ENCODE measurements around the gene NACC2.
"Not testable (repeated sequence)": the region's sequence is repeated elsewhere in the genome, so short reads cannot be mapped to it uniquely, and the experiment has no call there.

The NACC2 gene

DNA sequence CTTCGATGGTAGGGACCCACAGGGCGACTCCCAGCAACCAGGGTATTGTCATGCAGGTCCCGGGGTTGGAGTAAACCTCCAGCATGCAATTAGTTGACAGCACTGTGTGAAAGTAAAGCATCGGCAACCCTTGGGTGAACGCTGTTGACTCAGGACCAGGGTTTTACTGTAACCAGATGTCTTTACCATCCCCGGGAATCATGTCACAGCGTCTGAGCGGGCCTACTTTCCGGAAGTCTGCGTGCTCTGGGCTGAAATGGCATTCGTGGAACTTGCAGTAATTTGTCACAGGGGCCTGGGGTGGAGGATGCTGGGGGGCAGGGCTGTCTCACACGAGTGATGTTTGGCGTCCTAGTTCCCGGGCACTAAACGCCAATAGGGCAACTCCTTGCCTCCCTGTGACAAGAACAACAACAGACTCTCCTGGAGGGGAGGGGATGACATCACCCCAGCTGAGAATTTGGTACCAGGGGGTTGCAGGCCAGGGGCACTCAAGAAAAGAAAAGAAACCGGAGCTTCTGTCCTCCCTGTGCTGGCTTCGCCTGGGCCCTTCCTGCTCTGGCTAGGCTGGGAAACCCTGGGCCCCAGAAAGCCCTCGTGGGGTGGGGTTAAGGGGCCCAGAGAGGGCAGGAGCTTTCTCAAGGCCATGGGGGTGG is 123.8 kb downstream of the NACC2 start:
- no peak for DNase-seq
- intact Hi-C loops (cut with DNase I), result no loop called here

DNA sequence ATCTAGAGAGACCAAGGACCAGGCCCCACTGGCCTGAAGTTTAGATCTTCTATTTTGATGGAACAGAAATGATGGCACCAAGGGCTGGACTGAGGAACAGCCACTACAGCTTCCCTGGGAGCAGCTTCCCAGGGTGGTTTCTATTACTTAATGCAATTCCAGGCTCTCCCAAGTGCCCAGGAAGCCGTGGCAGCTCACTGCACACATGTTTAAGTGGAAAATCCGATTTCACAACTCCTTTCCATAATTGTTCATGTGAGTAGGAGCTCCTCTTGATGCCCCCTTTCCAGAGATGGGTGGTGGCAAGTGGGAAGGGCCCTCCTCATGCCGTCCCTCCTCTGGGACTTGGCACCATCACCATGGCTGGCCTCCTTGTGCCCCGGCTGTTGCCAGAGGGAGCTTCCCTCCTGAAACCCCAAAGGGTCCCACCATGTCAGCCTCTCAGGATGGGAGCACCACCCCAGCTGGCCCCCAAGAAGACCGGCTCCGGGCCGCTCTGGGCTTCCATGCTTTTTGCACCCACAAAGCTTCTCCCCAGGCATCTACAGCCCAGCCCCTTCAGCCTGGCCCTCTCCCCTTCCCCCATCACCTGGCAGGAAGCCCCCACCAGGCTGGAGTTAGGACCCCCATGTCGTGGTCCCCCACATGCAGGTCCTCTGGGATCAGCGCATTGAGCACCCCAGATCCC is 124.8 kb downstream of the NACC2 start:
- intact Hi-C loops (cut with DNase I), result no loop called here
- DNase-seq, result no peak

DNA sequence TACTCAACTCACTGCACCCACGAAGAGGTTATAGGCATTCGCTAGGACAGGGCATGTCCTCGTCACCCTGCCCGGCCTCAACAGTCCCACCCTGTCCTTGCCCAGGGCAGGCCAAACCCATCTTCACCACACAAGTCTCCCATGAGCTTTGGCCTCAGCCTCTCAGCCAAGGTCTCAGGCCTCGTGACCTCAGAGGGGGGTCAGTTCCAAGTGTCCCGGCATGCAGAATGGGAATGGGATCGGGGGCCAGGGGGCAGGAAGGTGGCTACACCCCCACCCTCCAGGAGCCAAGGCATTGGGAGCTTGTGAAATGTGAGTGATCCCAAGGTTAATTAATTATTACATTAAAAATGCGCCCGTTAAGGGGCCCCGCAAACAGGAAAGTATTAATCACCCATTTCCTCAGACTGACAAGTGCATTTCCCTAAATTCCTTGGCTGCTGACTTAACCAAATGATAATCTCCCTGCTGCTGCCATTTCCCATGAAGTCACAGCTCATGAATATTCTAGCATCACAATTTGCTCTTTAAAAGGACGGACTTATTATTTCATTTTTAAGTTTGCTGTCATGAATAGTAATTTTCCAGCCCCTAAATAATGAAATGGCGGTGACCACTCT is 125.9 kb downstream of the NACC2 start:
- intact Hi-C loops (cut with DNase I), result no loop called here

DNA sequence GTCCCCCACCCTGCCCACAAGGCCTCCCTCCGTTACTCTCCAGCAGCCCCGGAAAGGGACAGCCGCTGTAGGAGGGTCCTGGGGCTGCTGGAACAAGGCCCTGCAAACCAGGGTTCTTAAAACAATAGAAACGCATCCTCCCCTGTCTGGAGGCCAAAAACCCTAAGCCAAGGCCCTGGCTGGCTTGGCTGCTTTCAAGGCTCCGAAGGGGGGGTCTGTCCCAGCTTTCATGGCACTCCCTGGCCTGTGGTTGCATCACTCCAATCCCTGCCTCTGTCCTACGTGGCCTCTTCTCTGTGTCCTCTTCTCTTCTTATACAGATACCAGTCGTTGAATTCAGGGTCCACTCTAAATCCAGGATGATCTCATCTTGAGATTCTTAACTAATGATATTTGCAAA is 126.5 kb downstream of the NACC2 start:
- intact Hi-C loops (cut with DNase I), result no loop called here
- DNase-seq, result no peak

More for the DNA sequence above, 125.9 kb downstream of the NACC2 start:
- no peak for DNase-seq

DNA sequence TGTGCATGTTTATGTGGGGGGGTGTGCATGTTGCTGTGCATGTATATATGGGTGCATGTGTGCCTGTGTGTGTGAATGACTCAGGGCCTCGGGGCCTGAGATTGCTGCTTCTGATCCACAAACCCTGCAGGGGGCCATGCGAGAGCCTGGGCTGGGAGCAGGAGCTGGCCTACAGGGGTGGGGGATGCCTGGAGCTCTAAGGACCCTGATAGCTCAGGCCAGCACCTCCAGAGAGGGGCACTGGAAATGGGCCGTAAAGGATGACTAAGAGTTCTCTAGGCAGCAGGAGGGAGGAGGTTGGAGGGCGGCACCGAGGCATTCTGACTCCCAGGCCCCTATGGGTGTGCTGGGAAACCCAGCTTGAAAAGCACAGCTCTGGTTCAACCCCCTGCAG is 127.0 kb downstream of the NACC2 start:
- intact Hi-C loops (cut with DNase I), result no loop called here
- no peak for DNase-seq

DNA sequence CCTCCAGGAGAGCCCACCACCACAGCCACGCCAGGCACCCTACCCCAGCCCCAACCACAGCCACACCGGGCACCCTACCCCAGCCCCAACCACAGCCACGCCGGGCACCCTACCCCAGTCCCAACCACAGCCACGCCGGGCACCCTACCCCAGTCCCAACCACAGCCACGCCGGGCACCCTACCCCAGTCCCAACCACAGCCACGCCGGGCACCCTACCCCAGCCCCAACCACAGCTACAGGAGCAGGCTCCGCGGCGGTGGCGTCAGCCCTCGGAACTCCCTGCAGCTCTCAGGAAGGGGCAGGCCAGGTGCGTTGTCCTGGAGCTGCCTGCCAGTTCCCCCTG is 128.2 kb downstream of the NACC2 start:
- intact Hi-C loops (cut with DNase I), result loop anchor here (1.0 kb wide), 1 partner anchor 156 kb away; no protein-coding TSS in a partner anchor
- DNase-seq, result not testable (repeated sequence)

DNA sequence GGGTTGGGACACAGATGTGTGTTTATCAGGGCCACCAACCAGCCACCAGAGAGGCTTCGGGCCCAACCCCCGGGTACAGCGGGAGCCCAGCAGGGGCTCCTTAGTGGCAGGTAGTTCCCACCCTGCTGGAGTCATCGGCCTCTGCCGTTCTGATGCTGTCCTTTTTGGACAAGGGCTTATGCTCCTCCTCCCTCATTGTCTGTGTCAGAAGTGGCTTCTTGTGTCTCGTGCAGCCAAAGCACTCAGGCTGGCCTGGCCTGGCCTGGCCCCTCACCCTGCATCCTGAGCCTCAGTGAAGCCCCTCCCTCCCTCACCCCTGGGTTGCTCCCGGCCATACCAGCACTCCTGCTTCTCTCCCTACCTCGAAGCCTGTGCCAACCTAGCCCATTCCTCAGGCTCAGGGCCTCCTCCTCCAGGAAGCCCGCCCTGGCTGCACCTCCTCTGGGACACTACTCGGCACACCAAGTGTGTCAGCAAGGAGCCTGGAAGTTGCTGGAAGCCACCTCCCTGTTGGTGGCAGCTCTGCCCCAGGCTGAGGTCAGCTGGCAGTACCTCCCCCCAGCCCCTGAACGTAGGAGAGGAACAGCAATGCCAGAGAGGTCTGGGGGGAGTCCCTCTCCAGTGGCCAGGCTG is 129.8 kb downstream of the NACC2 start:
- intact Hi-C loops (cut with DNase I), result no loop called here
- DNase-seq, result no peak

DNA sequence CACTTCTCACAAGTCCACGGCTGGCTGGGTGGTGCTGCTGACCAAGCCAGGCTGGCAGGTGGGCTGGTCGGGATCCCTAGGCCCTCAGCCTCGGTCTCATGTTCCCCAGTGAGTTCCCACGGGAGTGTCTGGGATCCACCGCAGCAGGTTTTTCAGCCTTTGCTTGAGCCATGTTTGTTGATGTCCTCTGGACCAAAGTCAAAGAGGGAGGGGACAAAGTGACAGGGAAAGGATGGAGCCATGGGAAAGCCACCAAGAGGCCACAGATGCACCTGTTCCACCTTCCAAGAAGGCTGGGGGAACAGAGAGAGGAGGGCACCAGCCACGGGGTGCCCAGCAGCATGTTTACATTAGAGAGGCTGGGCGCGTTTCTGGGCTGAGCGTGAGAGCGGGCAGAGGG is 131.2 kb downstream of the NACC2 start:
- DNase-seq, result no peak
- intact Hi-C loops (cut with DNase I), result loop anchor here (5.0 kb wide), 1 partner anchor 88 kb away; no protein-coding TSS in a partner anchor

DNA sequence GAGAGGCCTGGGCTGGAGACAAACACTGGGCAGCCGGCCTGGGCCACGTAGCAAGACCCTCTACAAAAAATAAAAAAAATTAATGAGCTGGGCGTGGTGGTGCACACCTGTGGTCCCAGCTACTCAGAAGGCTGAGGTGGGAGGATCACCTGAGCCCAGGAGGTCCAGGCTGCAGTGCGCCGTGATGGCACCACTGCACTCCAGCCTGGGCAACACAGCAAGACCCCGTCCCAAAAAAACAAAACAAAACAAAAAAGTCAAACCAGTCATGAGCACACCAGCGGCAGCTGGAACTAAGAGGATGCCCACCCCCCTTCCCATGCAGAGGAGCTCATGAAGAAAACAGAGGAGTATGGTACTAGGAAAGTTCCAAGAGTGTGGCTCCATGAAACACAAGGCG is 131.8 kb downstream of the NACC2 start:
- intact Hi-C loops (cut with DNase I), result loop anchor here (5.0 kb wide), 1 partner anchor 89 kb away; no protein-coding TSS in a partner anchor
- no peak for DNase-seq

DNA sequence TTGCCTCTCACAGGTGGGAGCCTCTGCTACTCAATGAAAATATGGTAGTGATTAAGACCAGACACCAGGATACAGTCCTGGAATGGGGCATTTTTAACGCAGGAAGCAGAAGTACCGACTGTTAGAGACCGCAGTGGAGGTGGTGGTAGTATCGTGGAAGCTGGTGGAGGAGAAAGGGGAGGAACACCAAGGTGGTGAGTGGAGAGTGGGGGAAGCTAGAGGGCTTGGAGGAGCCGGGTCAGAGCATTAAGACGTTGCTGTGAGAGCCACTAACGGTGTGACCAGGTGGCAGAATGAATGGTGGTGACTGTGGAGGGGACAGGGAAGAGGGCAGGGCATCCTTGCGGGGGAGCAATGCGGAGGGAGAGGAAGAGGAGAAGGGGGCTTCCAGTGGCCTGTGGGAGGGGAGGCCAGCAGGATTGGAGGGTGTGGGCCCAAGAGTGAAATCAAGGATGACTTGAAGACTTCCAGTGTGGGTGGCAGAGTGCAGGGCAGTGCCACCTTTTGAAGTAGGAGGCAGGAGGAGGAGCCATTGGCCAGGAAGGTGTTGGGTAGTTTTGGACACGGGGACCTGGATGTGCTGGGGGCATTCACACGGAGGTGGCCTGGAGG is 132.3 kb downstream of the NACC2 start:
- no peak for DNase-seq
- intact Hi-C loops (cut with DNase I), result loop anchor here (5.0 kb wide), 1 partner anchor 89 kb away; no protein-coding TSS in a partner anchor

DNA sequence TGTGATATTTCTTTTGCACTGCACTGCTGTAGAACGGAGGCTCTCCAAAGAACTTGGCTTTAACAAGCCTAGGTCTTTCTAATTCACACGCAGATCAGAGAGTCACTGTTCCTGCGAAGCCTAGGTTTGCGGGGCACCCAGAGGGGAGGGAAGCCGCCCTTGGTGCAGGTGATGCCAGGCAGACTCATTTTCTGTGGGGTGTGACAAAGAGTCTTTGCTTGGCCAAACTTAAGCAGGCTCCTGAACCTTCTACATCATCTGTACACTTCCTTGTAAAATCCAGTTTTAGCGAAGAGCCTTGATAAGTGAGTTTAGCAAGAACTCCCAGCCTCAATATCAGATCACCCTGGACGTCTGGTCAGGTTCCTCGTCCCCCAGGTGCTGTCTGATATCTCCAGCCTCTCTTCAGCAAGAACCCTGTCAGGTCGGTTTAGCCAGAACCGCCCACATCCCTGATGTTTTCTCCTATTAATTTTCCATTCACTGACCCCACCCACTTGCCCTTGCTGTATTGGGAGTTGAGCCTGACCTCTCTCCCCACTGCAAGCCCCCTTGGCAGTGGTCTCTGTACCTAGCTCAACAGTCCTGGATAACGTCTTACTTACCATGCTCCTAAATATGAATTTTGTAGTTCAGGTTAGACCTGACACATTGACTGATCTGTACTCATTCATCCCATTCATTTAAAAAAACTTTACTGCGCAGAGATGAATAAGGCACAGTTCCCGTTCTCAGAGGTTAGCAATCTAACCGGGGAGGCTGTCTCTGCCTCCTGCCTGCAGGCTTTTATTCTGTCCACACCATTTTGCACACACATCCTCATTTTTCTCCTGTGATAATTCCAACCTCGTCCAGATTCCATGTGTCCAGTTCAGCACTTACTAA is 133.0 kb downstream of the NACC2 start:
- peak in 3 of 42 donors; percentile 31 to 55 (median 52) for DNase-seq
- intact Hi-C loops (cut with DNase I), result loop anchor here (5.0 kb wide), 1 partner anchor 90 kb away; no protein-coding TSS in a partner anchor

DNA sequence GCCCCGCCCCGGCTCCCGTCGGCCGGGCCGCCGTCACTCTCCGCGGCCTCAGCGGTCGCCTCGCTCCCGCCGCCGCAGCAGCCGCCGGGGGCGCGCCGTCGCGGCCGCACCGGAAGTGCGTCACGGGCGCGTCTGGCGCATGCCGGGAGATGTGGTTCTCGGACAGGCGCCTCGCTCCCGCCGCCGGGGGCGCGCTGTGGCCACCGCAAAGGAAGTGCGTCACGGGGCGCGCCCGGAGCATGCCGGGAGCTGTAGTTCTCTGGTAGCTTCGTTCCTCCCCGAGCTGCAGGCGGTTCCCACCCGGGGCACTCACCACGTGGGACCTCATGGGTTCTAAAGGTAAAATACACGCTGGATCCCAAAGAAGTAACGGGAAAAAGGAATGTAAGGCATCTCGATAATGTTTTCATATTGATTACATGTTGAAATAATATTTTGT is 133.8 kb downstream of the NACC2 start, which contains the start of gene UBAC1:
UBAC1 (minus strand) TSS at position 97 of the 439 bp plus-strand sequence. CDS start 211 bp downstream, outside the sequence.
- intact Hi-C loops (cut with DNase I), result loop anchor here (5.0 kb wide), 1 partner anchor 91 kb away; no protein-coding TSS in a partner anchor

DNA sequence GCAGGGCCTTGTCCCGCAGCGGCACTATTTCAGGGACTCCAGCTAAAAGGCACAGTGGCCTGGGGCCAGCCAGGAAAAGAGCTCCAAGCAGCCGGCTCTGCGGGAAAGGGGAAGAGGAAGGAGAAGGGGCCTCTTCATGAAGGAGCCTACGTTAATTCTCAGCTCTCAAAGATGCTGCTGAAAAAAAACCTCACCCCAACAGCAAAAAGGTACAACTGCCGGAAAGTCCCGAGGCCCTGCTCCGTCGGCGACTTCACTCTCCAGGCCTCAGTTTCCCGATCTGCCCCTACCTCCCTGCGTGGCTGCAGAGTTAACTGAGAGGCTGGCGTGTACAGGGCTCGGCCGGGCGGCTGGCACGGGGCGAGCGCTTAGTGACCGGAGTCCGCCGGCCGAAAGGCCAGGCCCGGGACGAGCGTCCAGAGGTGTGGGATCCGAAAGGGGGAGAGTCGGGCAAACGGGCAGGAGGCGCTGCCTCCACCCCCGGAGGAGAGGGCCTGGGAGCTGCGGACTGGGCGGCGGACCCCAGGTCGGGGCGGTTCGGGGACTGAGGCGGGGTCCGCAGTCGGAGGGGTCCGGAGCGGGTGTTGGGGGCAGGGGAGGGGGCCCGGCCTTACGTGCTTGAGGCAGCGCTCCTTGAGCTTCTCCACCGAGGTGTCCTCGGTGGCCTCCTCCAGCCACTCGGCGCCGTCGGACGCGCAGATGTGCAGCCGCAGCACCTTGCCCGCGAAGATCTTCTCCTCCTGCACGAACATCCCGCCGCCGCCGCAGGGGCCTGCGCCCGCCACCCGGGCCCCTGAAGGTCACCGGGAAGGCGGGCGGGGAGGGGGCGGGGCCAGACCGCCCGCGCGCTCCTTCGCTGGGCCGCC is 134.4 kb downstream of the NACC2 start:
- peak in 7 of 42 donors; percentile 11 to 48 (median 27) for DNase-seq
- intact Hi-C loops (cut with DNase I), result loop anchor here (5.0 kb wide), 1 partner anchor 92 kb away; no protein-coding TSS in a partner anchor

More for the DNA sequence above, 133.8 kb downstream of the NACC2 start, which contains the start of gene UBAC1:
- DNase-seq, result peak; percentile 90 to 99 (median 97)

DNA sequence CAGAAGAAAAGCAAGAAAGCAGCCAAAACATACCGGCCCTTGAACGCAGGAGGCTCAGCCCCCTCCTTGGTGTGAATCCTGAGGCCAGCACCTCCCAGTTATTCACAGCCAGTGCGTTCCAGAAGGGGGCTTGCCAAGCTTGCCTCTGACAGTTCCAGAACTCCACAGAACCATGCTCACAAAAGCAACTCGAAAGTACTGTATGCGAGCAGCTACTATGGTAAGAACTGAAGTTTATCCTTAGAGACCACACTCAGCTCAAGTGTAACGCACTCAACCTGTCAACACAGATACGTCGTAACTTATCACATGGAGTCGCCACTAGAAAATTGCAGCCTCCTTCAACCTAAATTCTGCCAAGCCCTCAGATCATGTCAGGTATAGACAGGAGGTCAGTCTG is 135.3 kb downstream of the NACC2 start:
- no peak for DNase-seq
- intact Hi-C loops (cut with DNase I), result loop anchor here (5.0 kb wide), 1 partner anchor 92 kb away; no protein-coding TSS in a partner anchor

DNA sequence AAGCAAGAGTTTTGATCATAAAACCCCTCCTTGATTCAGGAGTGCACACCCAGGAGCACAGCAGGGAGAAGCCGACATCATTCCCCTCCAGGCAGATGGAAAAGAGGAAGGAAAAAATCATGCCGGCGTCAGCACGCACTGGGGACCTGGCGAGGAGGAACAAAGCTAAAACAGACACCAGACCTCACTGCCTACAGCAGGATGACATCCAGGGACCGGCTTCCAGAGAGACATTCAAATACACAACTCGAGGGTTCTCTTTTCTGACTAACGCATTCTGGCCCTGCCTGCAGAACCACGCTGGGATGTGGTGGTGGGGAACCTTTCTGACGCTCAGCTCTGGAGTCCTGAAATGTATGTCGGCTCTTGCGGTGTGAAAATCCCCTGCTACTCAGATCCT is 136.6 kb downstream of the NACC2 start:
- intact Hi-C loops (cut with DNase I), result no loop called here
- peak in 8 of 42 donors; percentile 30 to 54 (median 36) for DNase-seq

DNA sequence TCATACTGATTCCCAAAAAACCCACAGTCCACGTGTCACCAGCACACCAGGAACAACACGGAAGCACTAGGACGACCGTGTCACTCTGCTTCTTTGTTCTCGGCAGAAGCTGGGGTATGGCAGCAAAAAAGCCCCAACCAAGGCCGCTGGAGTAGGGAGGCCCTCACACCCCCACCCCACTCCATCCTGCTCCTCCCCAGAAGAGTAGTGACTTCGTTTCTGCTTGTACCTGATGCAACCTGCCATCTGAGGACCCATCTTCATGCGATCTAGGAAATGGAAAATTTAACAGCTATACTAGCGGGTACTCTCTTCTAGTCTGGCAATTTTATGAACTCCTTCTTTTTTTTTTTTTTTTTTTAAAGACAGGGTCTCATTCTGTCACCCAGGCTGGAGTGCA is 137.7 kb downstream of the NACC2 start:
- intact Hi-C loops (cut with DNase I), result loop anchor here (2.0 kb wide), 1 partner anchor 45 kb away; no protein-coding TSS in a partner anchor
- no peak for DNase-seq

DNA sequence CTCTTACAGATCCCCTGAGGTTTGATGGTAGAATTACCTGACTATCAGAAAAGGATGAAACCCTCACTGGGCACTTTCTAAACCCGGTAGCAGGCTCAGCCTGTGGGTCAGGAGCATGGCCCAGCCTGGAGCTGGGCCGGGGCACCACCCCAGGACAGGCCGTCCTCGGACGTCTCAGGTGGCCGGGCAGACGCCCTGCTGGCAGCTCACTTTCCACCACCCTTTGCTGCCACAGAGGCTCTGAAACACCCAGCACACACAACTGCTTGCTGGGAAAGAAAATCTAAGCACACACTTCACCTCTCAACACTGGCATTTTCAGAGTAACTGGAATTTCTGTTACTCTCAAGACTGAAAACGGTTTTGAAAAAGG is 138.3 kb downstream of the NACC2 start:
- DNase-seq, result no peak
- intact Hi-C loops (cut with DNase I), result loop anchor here (2.0 kb wide), 1 partner anchor 44 kb away; no protein-coding TSS in a partner anchor
